Dendritic cell treated with granulocyte-macrophage colony-stimulating factor and Interleukin-4, amounts not matched to agents 40 ng/mL and 50 ng/mL, for 4 days (primary cell): Measurements from ENCODE around the gene TAF7L.

Experiments used
- H3K27ac Mint-ChIP-seq: one replicate; pipeline ENCODE4 v1.8.0; 2022; ENCODE audit warnings: mild to moderate bottlenecking, mixed read lengths
- H3K27me3 Mint-ChIP-seq: one replicate; pipeline ENCODE4 v1.8.0; 2022; ENCODE audit warnings: mild to moderate bottlenecking, mixed read lengths
- H3K36me3 Mint-ChIP-seq: one replicate; pipeline ENCODE4 v1.8.0; 2022; ENCODE audit warnings: low read depth, mixed read lengths
- H3K4me1 Mint-ChIP-seq: one replicate; pipeline ENCODE4 v1.8.0; 2022; ENCODE audit warnings: low read depth, mixed read lengths
- H3K4me3 Mint-ChIP-seq: one replicate; pipeline ENCODE4 v1.8.0; 2022; ENCODE audit warnings: mild to moderate bottlenecking, moderate library complexity, mixed read lengths
- H3K9me3 Mint-ChIP-seq: one replicate; pipeline ENCODE4 v1.8.0; 2022; ENCODE audit warnings: mixed read lengths
- intact Hi-C: fragments of 100-400 bp; cut with micrococcal nuclease; formaldehyde crosslinking; loops from one replicate; pipeline ENCODE4 v1.15.0; 2022

Gene TAF7L

DNA sequence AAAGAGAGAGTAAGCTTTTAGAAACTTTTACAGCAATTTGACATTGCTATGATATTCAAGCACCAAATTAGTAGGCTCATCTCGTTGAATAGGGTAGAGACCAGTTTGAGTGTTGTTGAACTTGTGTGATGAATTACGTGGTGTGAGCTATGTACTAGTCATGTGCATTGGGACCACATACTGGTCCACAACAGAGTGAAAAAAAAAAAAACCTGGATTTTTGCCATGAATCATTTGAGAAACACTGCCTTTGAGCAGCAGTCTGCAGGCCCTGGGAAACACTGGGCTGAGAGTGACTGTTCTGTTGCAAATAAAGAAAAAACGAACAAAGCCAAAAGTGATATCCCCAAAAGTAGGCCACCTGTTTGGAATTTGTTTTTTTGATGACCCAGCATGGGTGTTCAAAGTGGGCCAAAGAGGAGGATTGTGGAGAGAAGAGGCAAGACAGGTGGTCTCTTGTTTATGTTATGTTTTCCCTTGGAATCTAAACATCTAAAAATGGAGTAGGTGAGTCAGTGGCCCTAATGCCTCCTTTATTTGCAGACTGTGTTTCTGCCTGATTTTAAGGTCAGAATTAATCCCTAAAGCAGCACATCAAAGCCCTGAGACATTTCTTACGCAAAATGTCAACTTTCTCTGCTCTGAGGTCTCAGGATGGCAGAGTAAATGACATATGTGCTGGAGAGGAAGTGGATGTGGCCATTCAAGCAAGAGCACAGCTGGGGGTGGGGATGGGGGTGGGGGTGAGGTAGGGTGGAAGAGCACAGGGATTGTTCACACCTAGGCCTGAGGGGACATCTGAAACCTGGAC lies 33.5 kb downstream of the TAF7L start:
- Mint-ChIP-seq H3K4me1 (no peaks in the 10 kb centered on the region), H3K27ac (no peak overlapping the region), H3K9me3 (no peaks in the 10 kb centered on the region), H3K27me3 (no peaks in the 10 kb centered on the region), H3K4me3 (no peak overlapping the region), H3K36me3 (no peaks in the 10 kb centered on the region)
- intact Hi-C loops = no loop called here

GRCh38 chrX:101252634-101253033 lies 38.5 kb downstream of the TAF7L start:
- no peaks in the 10 kb centered on the region for H3K27me3 Mint-ChIP-seq
- no peak overlapping the region for H3K4me3 Mint-ChIP-seq
- no peaks in the 10 kb centered on the region for H3K9me3 Mint-ChIP-seq
- intact Hi-C loops = no loop called here
- H3K4me1 Mint-ChIP-seq = no peaks in the 10 kb centered on the region
- H3K27ac Mint-ChIP-seq = no peak overlapping the region
- H3K36me3 Mint-ChIP-seq = no peaks in the 10 kb centered on the region

GRCh38 chrX:101241531-101241930 lies 49.6 kb downstream of the TAF7L start:
- intact Hi-C loops = no loop called here
- H3K36me3 Mint-ChIP-seq = no peaks in the 10 kb centered on the region
- H3K4me1 Mint-ChIP-seq = no peaks in the 10 kb centered on the region
- H3K27me3 Mint-ChIP-seq = no peaks in the 10 kb centered on the region
- H3K27ac Mint-ChIP-seq = no peak overlapping the region
- no peak overlapping the region for H3K4me3 Mint-ChIP-seq
- no peaks in the 10 kb centered on the region for H3K9me3 Mint-ChIP-seq

- Mint-ChIP-seq H3K9me3 (no peaks in the 10 kb centered on the region), H3K27me3 (no peaks in the 10 kb centered on the region), H3K27ac (no peak overlapping the region), H3K36me3 (no peaks in the 10 kb centered on the region), H3K4me1 (peaks cover 5% of the 10 kb centered on the region), H3K4me3 (no peak overlapping the region)
- intact Hi-C loops = no loop called here
Observed at GRCh38 chrX:101237041-101237440, 54.1 kb downstream of the TAF7L start.

DNA sequence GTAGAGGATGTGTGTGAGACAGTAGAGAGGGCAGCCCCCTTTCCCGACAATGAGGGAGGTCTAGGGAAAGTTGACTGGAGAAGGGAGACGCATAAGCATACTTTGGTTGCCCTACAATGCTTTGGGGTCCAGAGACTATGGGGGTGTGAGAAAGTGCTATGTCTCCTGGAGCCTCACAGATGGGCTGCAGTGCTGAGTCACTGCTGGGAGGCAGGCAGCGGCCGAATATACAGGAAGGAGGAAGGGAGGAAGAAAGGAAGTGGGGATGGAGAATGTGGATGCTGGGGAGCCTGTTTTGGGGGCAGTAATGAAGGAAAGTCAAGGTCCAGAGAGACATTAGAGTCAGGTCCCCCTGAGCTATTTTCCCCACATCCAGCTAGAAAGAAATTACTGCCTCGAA lies 58.8 kb downstream of the TAF7L start:
- Mint-ChIP-seq H3K9me3 (no peaks in the 10 kb centered on the region), H3K4me1 (peaks cover 6% of the 10 kb centered on the region), H3K4me3 (no peak overlapping the region), H3K27me3 (no peaks in the 10 kb centered on the region), H3K27ac (no peak overlapping the region), H3K36me3 (no peaks in the 10 kb centered on the region)
- intact Hi-C loops = no loop called here

DNA sequence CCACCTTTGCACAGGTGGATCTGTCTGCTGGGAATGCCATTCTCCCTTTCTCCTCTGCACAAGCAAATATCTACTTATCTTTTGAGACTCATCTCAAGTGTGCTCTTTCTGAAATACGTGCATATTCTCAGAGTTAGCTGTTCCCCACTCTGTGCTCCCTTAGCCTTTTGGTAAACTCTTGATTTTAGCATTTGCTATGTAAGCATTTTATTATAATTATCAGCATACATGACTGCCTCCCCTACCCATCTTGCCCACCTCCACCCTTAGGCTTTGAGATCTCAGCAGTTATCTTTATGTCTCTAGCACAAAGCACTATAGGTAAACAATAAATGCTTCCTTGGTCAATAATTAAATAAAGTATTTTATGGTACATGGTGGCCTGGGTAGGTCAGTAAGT lies 60.1 kb downstream of the TAF7L start:
- Mint-ChIP-seq H3K36me3 (no peaks in the 10 kb centered on the region), H3K27ac (no peak overlapping the region), H3K27me3 (no peaks in the 10 kb centered on the region), H3K4me1 (peaks cover 6% of the 10 kb centered on the region), H3K9me3 (no peaks in the 10 kb centered on the region), H3K4me3 (no peak overlapping the region)
- intact Hi-C loops = no loop called here

GRCh38 chrX:101230636-101231035 lies 60.5 kb downstream of the TAF7L start:
- no peaks in the 10 kb centered on the region for H3K9me3 Mint-ChIP-seq
- no peak overlapping the region for H3K27ac Mint-ChIP-seq
- no peak overlapping the region for H3K4me3 Mint-ChIP-seq
- H3K36me3 Mint-ChIP-seq = no peaks in the 10 kb centered on the region
- H3K27me3 Mint-ChIP-seq = no peaks in the 10 kb centered on the region
- intact Hi-C loops = no loop called here
- H3K4me1 Mint-ChIP-seq = peaks cover 6% of the 10 kb centered on the region

DNA sequence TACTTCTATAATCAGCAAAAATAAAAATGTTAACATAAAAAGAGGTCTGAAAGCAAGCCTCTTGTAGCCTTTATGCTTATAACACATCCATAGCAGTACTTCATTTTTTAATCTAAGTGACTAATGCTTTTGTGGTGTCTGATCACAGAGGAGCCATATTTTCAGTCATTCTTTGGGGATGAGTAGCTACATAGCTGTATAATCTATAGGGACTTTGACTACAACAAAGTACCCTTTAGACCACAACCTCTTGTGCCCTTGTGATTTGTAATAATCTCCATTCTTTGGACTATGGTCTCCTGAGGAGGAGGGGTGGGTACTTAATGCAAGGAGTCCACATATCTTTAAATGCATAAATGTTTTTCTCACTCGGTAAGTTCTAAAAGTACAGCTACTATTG lies 62.0 kb downstream of the TAF7L start:
- H3K9me3 Mint-ChIP-seq = no peaks in the 10 kb centered on the region
- no peak overlapping the region for H3K4me3 Mint-ChIP-seq
- H3K36me3 Mint-ChIP-seq = no peaks in the 10 kb centered on the region
- intact Hi-C loops = no loop called here
- no peaks in the 10 kb centered on the region for H3K27me3 Mint-ChIP-seq
- no peak overlapping the region for H3K27ac Mint-ChIP-seq
- peaks cover 6% of the 10 kb centered on the region for H3K4me1 Mint-ChIP-seq

- intact Hi-C loops = no loop called here
- no peaks in the 10 kb centered on the region for H3K4me1 Mint-ChIP-seq
- peaks cover 5% of the 10 kb centered on the region for H3K27me3 Mint-ChIP-seq
- H3K4me3 Mint-ChIP-seq = no peak overlapping the region
- H3K9me3 Mint-ChIP-seq = no peaks in the 10 kb centered on the region
- H3K36me3 Mint-ChIP-seq = no peaks in the 10 kb centered on the region
- H3K27ac Mint-ChIP-seq = no peak overlapping the region
Observed at GRCh38 chrX:101223226-101223625, 67.9 kb downstream of the TAF7L start.

DNA sequence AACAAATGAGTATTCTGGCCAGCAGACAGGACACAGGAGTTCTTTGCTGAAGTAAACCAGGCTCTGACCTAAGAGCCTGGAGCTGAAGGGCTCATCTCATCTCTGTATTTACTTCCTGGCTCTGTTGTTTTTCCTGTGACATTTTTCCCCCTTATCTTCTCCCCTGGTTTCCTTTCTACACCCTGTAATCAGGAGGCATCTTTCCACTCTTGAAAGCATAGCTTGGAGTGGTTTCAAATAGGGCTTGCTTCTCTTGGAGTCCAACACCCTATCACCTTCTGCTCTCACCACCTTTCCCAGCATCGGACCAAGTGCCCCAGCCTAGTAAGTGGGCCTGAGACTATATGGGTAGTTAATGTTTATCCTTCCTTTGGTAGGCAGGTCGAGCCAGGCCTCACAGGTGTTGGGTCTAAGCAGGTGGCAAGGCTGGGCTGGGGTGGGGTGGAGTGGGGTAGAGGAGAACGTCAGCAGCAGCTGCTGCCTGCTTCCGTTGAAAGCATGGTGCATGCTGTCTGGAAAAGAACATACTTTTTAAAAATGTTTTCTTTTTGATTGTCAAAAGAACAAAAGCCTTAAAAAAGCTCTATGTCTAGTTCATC lies 70.4 kb downstream of the TAF7L start:
- Mint-ChIP-seq H3K4me1 (no peaks in the 10 kb centered on the region), H3K27ac (no peak overlapping the region), H3K27me3 (peaks cover 6% of the 10 kb centered on the region), H3K9me3 (no peaks in the 10 kb centered on the region), H3K4me3 (no peak overlapping the region), H3K36me3 (no peaks in the 10 kb centered on the region)
- intact Hi-C loops = no loop called here

DNA sequence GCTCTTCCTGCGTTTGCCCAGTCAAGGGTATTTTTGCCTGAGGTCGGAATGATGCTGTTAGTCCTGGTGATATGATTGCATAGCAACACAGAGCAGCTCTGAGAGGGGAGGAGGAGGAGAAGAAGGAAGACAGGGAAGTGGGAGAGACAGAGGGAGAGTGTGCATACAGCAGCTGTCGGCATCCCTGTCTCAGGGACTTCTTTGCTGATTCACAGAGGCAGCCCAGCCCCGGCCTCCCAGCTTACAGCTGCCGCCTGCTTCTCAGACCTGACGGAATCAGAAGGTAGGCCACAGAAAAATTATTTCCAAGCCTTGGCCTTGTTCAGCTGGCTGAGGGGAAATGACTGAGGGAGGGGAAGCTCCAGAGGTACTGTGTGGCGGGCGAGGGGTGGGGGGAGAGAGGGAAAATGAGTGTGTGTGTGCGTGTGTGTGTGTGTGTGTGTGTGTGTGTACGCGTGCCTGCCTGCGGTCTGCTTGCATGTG lies 71.2 kb downstream of the TAF7L start:
- H3K36me3 Mint-ChIP-seq = no peaks in the 10 kb centered on the region
- H3K27me3 Mint-ChIP-seq = peaks cover 6% of the 10 kb centered on the region
- no peak overlapping the region for H3K4me3 Mint-ChIP-seq
- no peaks in the 10 kb centered on the region for H3K9me3 Mint-ChIP-seq
- H3K27ac Mint-ChIP-seq = no peak overlapping the region
- no peaks in the 10 kb centered on the region for H3K4me1 Mint-ChIP-seq
- intact Hi-C loops = no loop called here

GRCh38 chrX:101219116-101219863 lies 71.8 kb downstream of the TAF7L start, which contains the start of gene DRP2:
Gene DRP2 (plus strand): TSS chrX:101219786. CDS start chrX:101231648, 11,862 bp downstream.
- Mint-ChIP-seq H3K36me3 (no peaks in the 10 kb centered on the region), H3K27ac (no peak within 1 kb of the TSS), H3K27me3 (peaks cover 6% of the 10 kb centered on the region), H3K4me1 (no peaks in the 10 kb centered on the region), H3K4me3 (no peak within 1 kb of the TSS), H3K9me3 (no peaks in the 10 kb centered on the region)
- intact Hi-C loops = no loop called here
